Keratinocyte (primary cell): Measurements from ENCODE around the gene DIAPH2. TPM values are rescaled to one million over a fixed set of nuclear protein-coding genes. Genes with fewer than 3 reads are reported as not detected.

Experiments
- DNase-seq: peaks from one replicate; pipeline ENCODE4 v3.0.0-alpha.2; 2011; ENCODE audit warnings: low read depth, missing footprints, low spot score
- FAIRE-seq: peaks from 2 replicates; lab custom pipeline; 2011; peaks lifted over from hg19 to GRCh38; lab: Jason Lieb, UNC
- H2AFZ ChIP-seq: 2 replicates; pipeline ENCODE4 v1.6.0; 2012; ENCODE audit warnings: low read length, control low read depth, inconsistent platforms; ENCODE audit not compliant: control insufficient read depth
- H3K27ac ChIP-seq: 2 replicates; pipeline ENCODE4 v1.5.1; 2011; ENCODE audit warnings: low read length; ENCODE audit not compliant: control insufficient read depth, insufficient read depth
- H3K27me3 ChIP-seq: 3 replicates; pipeline ENCODE4 v1.6.0; 2011; ENCODE audit warnings: low read length; ENCODE audit not compliant: control insufficient read depth, insufficient read depth; ENCODE audit errors: extremely low read depth
- H3K36me3 ChIP-seq, 2 experiments: 2 replicates in 1 of 2; 3 replicates in 1 of 2; pipeline ENCODE4 v1.5.1; 2011; ENCODE audit warnings: low read length in 2 of 2, mild to moderate bottlenecking in 1 of 2; ENCODE audit not compliant: control insufficient read depth in 2 of 2, insufficient read depth in 2 of 2; ENCODE audit errors: extremely low read depth in 1 of 2
- H3K4me1 ChIP-seq: 3 replicates; pipeline ENCODE4 v1.5.1; 2011; ENCODE audit warnings: low read length; ENCODE audit not compliant: control insufficient read depth, insufficient read depth; ENCODE audit errors: extremely low read depth
- H3K4me2 ChIP-seq: 3 replicates; pipeline ENCODE4 v1.6.0; 2011; ENCODE audit warnings: low read depth, low read length; ENCODE audit not compliant: control insufficient read depth, insufficient read depth; ENCODE audit errors: extremely low read depth
- H3K4me3 ChIP-seq, 3 experiments: fragments of 200-600 bp in 1 of 3; sonication (generic) in 1 of 3; 2 replicates in 2 of 3; 3 replicates in 1 of 3; pipeline ENCODE4 v1.5.1; 2011 to 2016; ENCODE audit warnings: low read length in 3 of 3, mild to moderate bottlenecking in 3 of 3, control low read depth in 2 of 3, inconsistent platforms in 1 of 3, low read depth in 1 of 3, mixed read lengths in 1 of 3, mixed run types in 1 of 3, moderate library complexity in 1 of 3; ENCODE audit not compliant: control insufficient read depth in 2 of 3, insufficient read depth in 2 of 3; ENCODE audit errors: extremely low read depth in 1 of 3
- H3K79me2 ChIP-seq: 2 replicates; pipeline ENCODE4 v1.6.0; 2012; ENCODE audit warnings: low read length; ENCODE audit not compliant: control insufficient read depth, insufficient read depth
- H3K9ac ChIP-seq: 3 replicates; pipeline ENCODE4 v1.6.0; 2011; ENCODE audit warnings: low read length; ENCODE audit not compliant: control insufficient read depth, insufficient read depth; ENCODE audit errors: extremely low read depth
- H3K9me1 ChIP-seq: 3 replicates; pipeline ENCODE4 v1.6.0; 2011; ENCODE audit warnings: low read length; ENCODE audit not compliant: control insufficient read depth, insufficient read depth; ENCODE audit errors: extremely low read depth
- H3K9me3 ChIP-seq: 2 replicates; pipeline ENCODE4 v1.5.1; 2012; ENCODE audit warnings: low read depth, low read length; ENCODE audit not compliant: control insufficient read depth
- H4K20me1 ChIP-seq: 3 replicates; pipeline ENCODE4 v1.6.0; 2011; ENCODE audit warnings: low read length; ENCODE audit not compliant: control insufficient read depth, insufficient read depth; ENCODE audit errors: extremely low read depth
- CTCF ChIP-seq, 3 experiments: IDR thresholded peaks in 1 of 3; conservative IDR thresholded peaks in 1 of 3; optimal IDR thresholded peaks in 1 of 3; 2 replicates in 2 of 3; 3 replicates in 1 of 3; pipeline versions ENCODE3 to v1.5.1; 2011; ENCODE audit warnings: low read length in 3 of 3, mild to moderate bottlenecking in 3 of 3, moderate library complexity in 2 of 3, control low read depth in 1 of 3, inconsistent platforms in 1 of 3; ENCODE audit not compliant: insufficient read depth in 2 of 3; ENCODE audit errors: extremely low read depth in 1 of 3
- EZH2 ChIP-seq: IDR thresholded peaks from one replicate; pipeline ENCODE4 v1.6.1; 2012; ENCODE audit warnings: inconsistent platforms, mild to moderate bottlenecking, low read length, moderate library complexity
- dilution Hi-C: fragments of 300-500 bp; cut with MboI; formaldehyde crosslinking; loops from one replicate; pipeline ENCODE4 v1.7.0; 2020; ENCODE audit warnings: low sequenced_read_pairs; ENCODE audit not compliant: extremely low pct_ligation_motif_present
- polyA plus RNA-seq, 5 experiments: library from polyadenylated mRNA; depleted of rRNA in 3 of 5; stranded (reverse) in 3 of 5; stranded (forward) in 1 of 5; unstranded in 1 of 5; fragments of >200 nt; gene quantifications; 1 replicate in 1 of 5; 2 replicates in 3 of 5; 3 replicates in 1 of 5; pipeline versions ENCODE4 v1.2.1 to v1.2.3, GENCODE V29; 2011 to 2012; ENCODE audit warnings: missing spikeins in 2 of 5, low read depth in 1 of 5, low replicate concordance in 1 of 5

DIAPH2 gene
- polyA plus RNA-seq, 1 donor (not counting 4 experiments of a cell fraction or from before 2014, with no cell fraction given): 7.4 TPM

DNA sequence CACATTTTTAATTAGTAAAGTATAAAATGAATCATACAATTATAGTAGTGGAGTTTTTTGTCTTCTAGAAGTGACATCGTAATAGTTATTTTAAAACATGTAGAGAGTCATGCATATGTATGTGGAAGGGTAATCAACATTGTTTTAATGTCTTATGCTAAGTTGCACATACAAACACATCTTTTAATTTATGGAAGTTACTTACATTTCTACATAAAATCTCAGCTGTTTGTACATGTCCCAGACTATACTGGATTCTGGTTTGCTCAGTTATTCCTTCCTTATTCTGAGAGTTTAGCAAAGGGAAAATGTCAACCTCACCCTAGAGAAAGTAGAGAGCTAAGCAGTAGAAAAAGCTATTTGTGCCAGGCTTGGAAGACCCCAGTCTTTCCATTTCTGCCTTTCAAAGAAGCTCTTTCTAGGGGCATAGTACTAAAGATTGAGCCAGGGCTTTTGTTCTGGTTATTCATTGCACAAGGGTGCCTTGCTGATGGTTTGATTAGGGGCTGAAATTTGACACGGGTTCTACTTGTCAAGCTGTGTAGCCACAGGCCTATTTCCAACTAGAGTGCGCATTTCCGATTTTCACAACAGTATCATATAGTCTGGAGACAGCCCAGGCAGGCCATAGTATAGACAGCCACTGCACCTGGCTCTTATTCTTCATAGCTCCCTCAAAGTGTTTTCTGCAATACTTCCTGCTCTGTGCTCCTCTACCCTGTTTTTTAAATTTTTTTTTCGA, 305.4 kb downstream of the DIAPH2 start:
- dilution Hi-C loops: no loop called here
- H3K9ac ChIP-seq: no peak overlapping the region

DNA sequence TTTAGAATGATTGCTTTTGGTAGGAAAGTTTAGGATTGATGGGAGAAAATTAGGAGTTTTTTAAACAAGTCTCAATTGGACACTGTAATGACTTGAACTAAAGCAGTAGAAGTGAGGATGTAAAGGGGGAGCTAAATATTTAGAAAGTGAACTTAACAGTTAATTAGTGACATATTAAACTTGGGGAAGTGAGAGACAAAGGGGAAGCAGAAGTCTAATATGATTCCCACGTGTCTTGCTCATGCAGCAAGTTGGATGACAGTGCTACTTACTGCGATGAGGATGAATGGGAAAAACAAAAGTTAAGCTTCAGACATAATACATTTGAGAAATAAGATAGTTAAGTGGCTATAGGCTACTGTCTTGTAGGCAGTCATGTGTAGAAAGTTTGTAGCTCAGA, 309.5 kb downstream of the DIAPH2 start:
- Histone ChIP-seq H3K36me3 (no peaks in the 10 kb centered on the region), H3K4me1 (no peaks in the 10 kb centered on the region), H3K27me3 (no peaks in the 10 kb centered on the region), H3K27ac (no peak overlapping the region), H2AFZ (no peak overlapping the region), H3K9ac (no peak overlapping the region), H3K79me2 (no peaks in the 10 kb centered on the region), H3K4me2 (no peak overlapping the region), H3K9me3 (no peaks in the 10 kb centered on the region), H4K20me1 (no peaks in the 10 kb centered on the region), H3K9me1 (no peaks in the 10 kb centered on the region), H3K4me3 (no peak overlapping the region)
- no peak for FAIRE-seq
- no peak for DNase-seq
- dilution Hi-C loops: no loop called here
- TF ChIP-seq EZH2 (no peak), CTCF (optimal IDR thresholded peaks at IDR 0.05 in 1 of 3, IDR thresholded peaks at IDR 0.05 in 1 of 3, conservative IDR thresholded peaks at IDR 0.05 in 1 of 3; ENCODE audit: extremely low read depth in 1 of 3, insufficient read depth in 2 of 3, low read length in 3 of 3) (no peak)

More for the DNA sequence above, 305.4 kb downstream of the DIAPH2 start:
- H3K36me3 ChIP-seq: no peaks in the 10 kb centered on the region
- FAIRE-seq: no peak
- no peak overlapping the region for H3K4me2 ChIP-seq
- no peaks in the 10 kb centered on the region for H3K9me3 ChIP-seq
- peaks cover under 1% of the 10 kb centered on the region for H3K4me1 ChIP-seq
- no peaks in the 10 kb centered on the region for H3K27me3 ChIP-seq
- H3K79me2 ChIP-seq: no peaks in the 10 kb centered on the region
- H2AFZ ChIP-seq: no peak overlapping the region
- TF ChIP-seq CTCF (optimal IDR thresholded peaks at IDR 0.05 in 1 of 3, IDR thresholded peaks at IDR 0.05 in 1 of 3, conservative IDR thresholded peaks at IDR 0.05 in 1 of 3; ENCODE audit: extremely low read depth in 1 of 3, insufficient read depth in 2 of 3, low read length in 3 of 3): no peak
- TF ChIP-seq EZH2: no peak
- no peak for DNase-seq
- H3K9me1 ChIP-seq: no peaks in the 10 kb centered on the region
- no peaks in the 10 kb centered on the region for H4K20me1 ChIP-seq
- H3K27ac ChIP-seq: no peak overlapping the region
- H3K4me3 ChIP-seq: no peak overlapping the region
